ENCODE measurements around the gene XAB2. TPM values are rescaled to one million over a fixed set of nuclear protein-coding genes. Genes with fewer than 3 reads are reported as not detected.

XAB2 gene
- total and polyA plus RNA-seq, 12 donors = 18.6 to 31.9 (median 22.7) TPM

GRCh38 chr19:7620442-7621412 is 8.6 kb downstream of the XAB2 start:
- Histone ChIP-seq H3K4me3 (no peak overlapping the region), H3K4me1 (peaks cover 0 to 11% (median 2%) of the 10 kb centered on the region in 9 donors), H3K27ac (no peak overlapping the region), H3K9me3 (no peaks in the 10 kb centered on the region), H3K27me3 (no peaks in the 10 kb centered on the region), H3K36me3 (peaks cover 0 to 84% (median 47%) of the 10 kb centered on the region in 9 donors)
- ATAC-seq (no peak), DNase-seq (no peak)
- intact Hi-C loops (cut with DNase I) = no loop called here
- TF ChIP-seq, protein P1, sequence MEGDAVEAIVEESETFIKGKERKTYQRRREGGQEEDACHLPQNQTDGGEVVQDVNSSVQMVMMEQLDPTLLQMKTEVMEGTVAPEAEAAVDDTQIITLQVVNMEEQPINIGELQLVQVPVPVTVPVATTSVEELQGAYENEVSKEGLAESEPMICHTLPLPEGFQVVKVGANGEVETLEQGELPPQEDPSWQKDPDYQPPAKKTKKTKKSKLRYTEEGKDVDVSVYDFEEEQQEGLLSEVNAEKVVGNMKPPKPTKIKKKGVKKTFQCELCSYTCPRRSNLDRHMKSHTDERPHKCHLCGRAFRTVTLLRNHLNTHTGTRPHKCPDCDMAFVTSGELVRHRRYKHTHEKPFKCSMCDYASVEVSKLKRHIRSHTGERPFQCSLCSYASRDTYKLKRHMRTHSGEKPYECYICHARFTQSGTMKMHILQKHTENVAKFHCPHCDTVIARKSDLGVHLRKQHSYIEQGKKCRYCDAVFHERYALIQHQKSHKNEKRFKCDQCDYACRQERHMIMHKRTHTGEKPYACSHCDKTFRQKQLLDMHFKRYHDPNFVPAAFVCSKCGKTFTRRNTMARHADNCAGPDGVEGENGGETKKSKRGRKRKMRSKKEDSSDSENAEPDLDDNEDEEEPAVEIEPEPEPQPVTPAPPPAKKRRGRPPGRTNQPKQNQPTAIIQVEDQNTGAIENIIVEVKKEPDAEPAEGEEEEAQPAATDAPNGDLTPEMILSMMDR (IDR thresholded peaks at IDR 0.05) = no peak
- 94 to 96% methylated on average over 54 to 57 of the region's 57 CpGs for WGBS, 2 donors

GRCh38 chr19:7619671-7620441 is 9.5 kb downstream of the XAB2 start:
- no peak for DNase-seq

DNA sequence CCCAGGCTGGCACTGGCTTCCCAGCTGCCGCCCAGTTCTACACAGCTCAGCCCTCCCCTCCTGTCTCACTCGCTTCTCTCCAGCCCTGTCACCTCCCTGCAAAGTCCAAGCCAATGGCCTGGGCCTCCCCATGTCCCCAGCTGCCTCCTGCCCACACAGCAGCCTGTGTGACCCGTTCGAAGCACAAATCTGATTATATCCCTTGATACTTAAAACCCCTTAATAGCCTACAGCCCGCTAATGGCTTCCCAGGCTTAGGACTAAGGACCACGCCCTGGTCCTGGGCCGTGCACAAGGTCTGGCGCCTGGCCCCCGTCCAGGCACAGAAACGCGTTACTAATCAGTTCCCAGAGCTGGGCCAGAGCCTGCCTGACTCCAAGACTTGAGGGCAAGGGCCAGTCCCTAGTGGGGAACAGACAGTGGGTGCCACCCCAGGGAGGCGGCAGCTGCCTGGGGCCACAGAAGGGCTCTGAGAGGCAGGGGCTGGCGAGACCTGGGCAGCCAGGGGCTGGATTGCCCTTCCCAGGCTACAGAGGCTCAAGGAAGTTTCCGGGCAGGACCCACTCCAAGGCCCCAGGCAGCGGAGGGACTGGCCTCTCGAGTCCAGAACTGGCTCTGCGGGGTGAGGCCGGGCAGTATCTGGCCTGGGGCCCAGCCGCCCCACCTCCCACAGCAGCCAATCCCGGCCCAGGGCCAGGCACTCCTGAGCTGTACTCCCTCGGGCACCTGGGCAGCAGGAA is 10.4 kb downstream of the XAB2 start:
- no peaks in the 10 kb centered on the region for H3K9me3 ChIP-seq
- H3K4me1 ChIP-seq = peaks cover 0 to 11% (median 2%) of the 10 kb centered on the region in 9 donors
- 68 to 73% methylated on average over 21 of the region's 21 CpGs for WGBS, 2 donors
- H3K27me3 ChIP-seq = no peaks in the 10 kb centered on the region
- DNase-seq (no peak), ATAC-seq (peak in 6 of 8 donors; percentile 6 to 75 (median 44))
- peaks cover 0 to 66% (median 43%) of the 10 kb centered on the region in 9 donors for H3K36me3 ChIP-seq
- TF ChIP-seq, protein P1 (IDR thresholded peaks at IDR 0.05) = no peak
- intact Hi-C loops (cut with DNase I) = no loop called here
- H3K4me3 ChIP-seq = no peak overlapping the region
- H3K27ac ChIP-seq = peak overlapping the region in 3 of 10 donors; percentile 42 to 60 (median 50)

More at GRCh38 chr19:7619671-7620441, 9.5 kb downstream of the XAB2 start:
- Histone ChIP-seq H3K4me3 (no peak overlapping the region), H3K36me3 (peaks cover 0 to 75% (median 43%) of the 10 kb centered on the region in 9 donors), H3K27me3 (no peaks in the 10 kb centered on the region), H3K27ac (no peak overlapping the region), H3K9me3 (no peaks in the 10 kb centered on the region), H3K4me1 (peaks cover 0 to 11% (median 2%) of the 10 kb centered on the region in 9 donors)
- WGBS, 2 donors = 94 to 95% methylated on average over 48 of the region's 48 CpGs
- TF ChIP-seq, protein P1 (IDR thresholded peaks at IDR 0.05) = no peak
- intact Hi-C loops (cut with DNase I) = no loop called here
- ATAC-seq = peak in 1 of 8 donors; percentile 4
